ENCODE results near the gene CMTM3.

CMTM3 gene

GRCh38 chr16:66634527-66635196 is 30.2 kb downstream of the CMTM3 start:
- Histone ChIP-seq H2AK5ac (ENCODE audit: low read length) (no peak overlapping the region), H3K27me3 (ENCODE audit: insufficient read depth, low read length) (no peaks in the 10 kb centered on the region), H3K4me2 (ENCODE audit: low read length) (no peak overlapping the region), H3K27ac (ENCODE audit: low read depth, low read length) (no peak overlapping the region), H3K4me3 (ENCODE audit: low read depth, low read length) (no peak overlapping the region), H2AFZ (ENCODE audit: insufficient read depth, low read length, poor library complexity) (no peak overlapping the region), H3K4ac (ENCODE audit: low read depth, low read length) (no peak overlapping the region), H3K23ac (ENCODE audit: low read length) (no peak overlapping the region), H3K14ac (ENCODE audit: low read length) (no peak overlapping the region), H3K4me1 (ENCODE audit: control insufficient read depth in 1 of 2, insufficient read depth in 2 of 2, low read length in 2 of 2) (no peaks in the 10 kb centered on the region), H4K91ac (ENCODE audit: low read depth, low read length) (no peak overlapping the region), H3K79me1 (ENCODE audit: low read length) (no peaks in the 10 kb centered on the region), H2BK12ac (ENCODE audit: low read length) (no peak overlapping the region), H3K18ac (ENCODE audit: low read length) (no peak overlapping the region), H2BK120ac (ENCODE audit: insufficient read depth, low read length, poor library complexity) (no peak overlapping the region), H3K9ac (ENCODE audit: low read length) (no peak overlapping the region), H4K12ac (ENCODE audit: low read depth, low read length) (no peak overlapping the region), H3K36me3 (ENCODE audit: control insufficient read depth in 1 of 2, insufficient read depth in 2 of 2, low read length in 2 of 2) (peaks cover 0 to 5% of the 10 kb centered on the region in 2 experiments), H4K8ac (ENCODE audit: low read depth, low read length) (no peak overlapping the region), H2BK5ac (ENCODE audit: low read depth, low read length, poor library complexity) (no peak overlapping the region), H3K9me3 (ENCODE audit: insufficient read depth, low read depth, low read length) (no peaks in the 10 kb centered on the region), H3K79me2 (ENCODE audit: control insufficient read depth, insufficient read depth, low read length, poor library complexity) (no peaks in the 10 kb centered on the region)
- WGBS (ENCODE audit: extremely low coverage, insufficient coverage, insufficient read length): no CpG with 5 or more reads among the region's 4 CpGs
- no peak for DNase-seq

GRCh38 chr16:66635406-66635805 is 30.9 kb downstream of the CMTM3 start:
- H3K79me2 ChIP-seq (ENCODE audit: control insufficient read depth, insufficient read depth, low read length, poor library complexity): no peaks in the 10 kb centered on the region
- H4K8ac ChIP-seq (ENCODE audit: low read depth, low read length): no peak overlapping the region
- H2AK5ac ChIP-seq (ENCODE audit: low read length): no peak overlapping the region
- no peaks in the 10 kb centered on the region for H3K79me1 ChIP-seq (ENCODE audit: low read length)
- H4K12ac ChIP-seq (ENCODE audit: low read depth, low read length): no peak overlapping the region
- H4K91ac ChIP-seq (ENCODE audit: low read depth, low read length): no peak overlapping the region
- no peak overlapping the region for H3K4me3 ChIP-seq (ENCODE audit: low read depth, low read length)
- WGBS (ENCODE audit: extremely low coverage, insufficient coverage, insufficient read length): no CpG with 5 or more reads among the region's 6 CpGs
- H2BK12ac ChIP-seq (ENCODE audit: low read length): no peak overlapping the region
- H2BK120ac ChIP-seq (ENCODE audit: insufficient read depth, low read length, poor library complexity): no peak overlapping the region
- H3K27ac ChIP-seq (ENCODE audit: low read depth, low read length): no peak overlapping the region
- H3K36me3 ChIP-seq (ENCODE audit: control insufficient read depth in 1 of 2, insufficient read depth in 2 of 2, low read length in 2 of 2): peaks cover 0 to 4% of the 10 kb centered on the region in 2 experiments
- H3K14ac ChIP-seq (ENCODE audit: low read length): no peak overlapping the region
- no peak overlapping the region for H3K4ac ChIP-seq (ENCODE audit: low read depth, low read length)
- no peak overlapping the region for H2AFZ ChIP-seq (ENCODE audit: insufficient read depth, low read length, poor library complexity)
- no peaks in the 10 kb centered on the region for H3K27me3 ChIP-seq (ENCODE audit: insufficient read depth, low read length)
- H3K18ac ChIP-seq (ENCODE audit: low read length): no peak overlapping the region
- H2BK5ac ChIP-seq (ENCODE audit: low read depth, low read length, poor library complexity): no peak overlapping the region
- H3K4me1 ChIP-seq (ENCODE audit: control insufficient read depth in 1 of 2, insufficient read depth in 2 of 2, low read length in 2 of 2): no peaks in the 10 kb centered on the region
- H3K4me2 ChIP-seq (ENCODE audit: low read length): no peak overlapping the region
- no peak for DNase-seq
- H3K9me3 ChIP-seq (ENCODE audit: insufficient read depth, low read depth, low read length): peaks cover under 1% of the 10 kb centered on the region
- no peak overlapping the region for H3K23ac ChIP-seq (ENCODE audit: low read length)
- H3K9ac ChIP-seq (ENCODE audit: low read length): no peak overlapping the region

GRCh38 chr16:66636199-66636598 is 31.7 kb downstream of the CMTM3 start:
- Histone ChIP-seq H2AFZ (ENCODE audit: insufficient read depth, low read length, poor library complexity) (no peak overlapping the region), H2AK5ac (ENCODE audit: low read length) (no peak overlapping the region), H3K4me3 (ENCODE audit: low read depth, low read length) (no peak overlapping the region), H4K12ac (ENCODE audit: low read depth, low read length) (no peak overlapping the region), H3K14ac (ENCODE audit: low read length) (no peak overlapping the region), H3K36me3 (ENCODE audit: control insufficient read depth in 1 of 2, insufficient read depth in 2 of 2, low read length in 2 of 2) (peaks cover 0 to 4% of the 10 kb centered on the region in 2 experiments), H3K18ac (ENCODE audit: low read length) (no peak overlapping the region), H3K27ac (ENCODE audit: low read depth, low read length) (no peak overlapping the region), H3K4me2 (ENCODE audit: low read length) (no peak overlapping the region), H2BK120ac (ENCODE audit: insufficient read depth, low read length, poor library complexity) (no peak overlapping the region), H3K79me1 (ENCODE audit: low read length) (no peaks in the 10 kb centered on the region), H3K27me3 (ENCODE audit: insufficient read depth, low read length) (no peaks in the 10 kb centered on the region), H3K9me3 (ENCODE audit: insufficient read depth, low read depth, low read length) (peaks cover 2% of the 10 kb centered on the region), H3K23ac (ENCODE audit: low read length) (no peak overlapping the region), H4K8ac (ENCODE audit: low read depth, low read length) (no peak overlapping the region), H2BK12ac (ENCODE audit: low read length) (no peak overlapping the region), H3K79me2 (ENCODE audit: control insufficient read depth, insufficient read depth, low read length, poor library complexity) (no peaks in the 10 kb centered on the region), H2BK5ac (ENCODE audit: low read depth, low read length, poor library complexity) (no peak overlapping the region), H3K4ac (ENCODE audit: low read depth, low read length) (no peak overlapping the region), H3K4me1 (ENCODE audit: control insufficient read depth in 1 of 2, insufficient read depth in 2 of 2, low read length in 2 of 2) (no peaks in the 10 kb centered on the region), H3K9ac (ENCODE audit: low read length) (no peak overlapping the region), H4K91ac (ENCODE audit: low read depth, low read length) (no peak overlapping the region)
- no CpG with 5 or more reads among the region's 5 CpGs for WGBS (ENCODE audit: extremely low coverage, insufficient coverage, insufficient read length)
- no peak for DNase-seq

GRCh38 chr16:66637806-66638205 is 33.3 kb downstream of the CMTM3 start:
- no peak overlapping the region for H4K8ac ChIP-seq (ENCODE audit: low read depth, low read length)

More at GRCh38 chr16:66637806-66638205, 33.3 kb downstream of the CMTM3 start:
- H3K4me3 ChIP-seq (ENCODE audit: low read depth, low read length): no peak overlapping the region
- H3K14ac ChIP-seq (ENCODE audit: low read length): no peak overlapping the region
- no peaks in the 10 kb centered on the region for H3K79me1 ChIP-seq (ENCODE audit: low read length)
- no peak overlapping the region for H2AK5ac ChIP-seq (ENCODE audit: low read length)
- H2BK120ac ChIP-seq (ENCODE audit: insufficient read depth, low read length, poor library complexity): no peak overlapping the region
- H3K4me2 ChIP-seq (ENCODE audit: low read length): no peak overlapping the region
- H2AFZ ChIP-seq (ENCODE audit: insufficient read depth, low read length, poor library complexity): no peak overlapping the region
- H3K9me3 ChIP-seq (ENCODE audit: insufficient read depth, low read depth, low read length): peaks cover 2% of the 10 kb centered on the region
- no peaks in the 10 kb centered on the region for H3K79me2 ChIP-seq (ENCODE audit: control insufficient read depth, insufficient read depth, low read length, poor library complexity)
- H3K4me1 ChIP-seq (ENCODE audit: control insufficient read depth in 1 of 2, insufficient read depth in 2 of 2, low read length in 2 of 2): no peaks in the 10 kb centered on the region
- no CpG with 5 or more reads among the region's 3 CpGs for WGBS (ENCODE audit: extremely low coverage, insufficient coverage, insufficient read length)
- H4K12ac ChIP-seq (ENCODE audit: low read depth, low read length): no peak overlapping the region
- no peak overlapping the region for H2BK12ac ChIP-seq (ENCODE audit: low read length)
- H3K4ac ChIP-seq (ENCODE audit: low read depth, low read length): no peak overlapping the region
- H3K36me3 ChIP-seq (ENCODE audit: control insufficient read depth in 1 of 2, insufficient read depth in 2 of 2, low read length in 2 of 2): peaks cover 0 to 4% of the 10 kb centered on the region in 2 experiments
- H2BK5ac ChIP-seq (ENCODE audit: low read depth, low read length, poor library complexity): no peak overlapping the region
- no peak overlapping the region for H4K91ac ChIP-seq (ENCODE audit: low read depth, low read length)
- no peak overlapping the region for H3K9ac ChIP-seq (ENCODE audit: low read length)
- H3K18ac ChIP-seq (ENCODE audit: low read length): no peak overlapping the region
- no peak overlapping the region for H3K23ac ChIP-seq (ENCODE audit: low read length)
- H3K27me3 ChIP-seq (ENCODE audit: insufficient read depth, low read length): no peaks in the 10 kb centered on the region
- peak in 1 of 2 donors; percentile 51 for DNase-seq
- H3K27ac ChIP-seq (ENCODE audit: low read depth, low read length): no peak overlapping the region

All from trophoblast cell (in vitro differentiated cells and primary cell).